Testis (tissue), 2 donors: ENCODE measurements around the gene TUFM.
"Not testable (repeated sequence)": the region's sequence is repeated elsewhere in the genome, so short reads cannot be mapped to it uniquely, and the experiment has no call there.

Experiments used
- CTCF ChIP-seq, 3 experiments: fragments of 450-650 bp in 2 of 3; fragments of 200-600 bp in 1 of 3; sonication (generic) in 1 of 3; IDR thresholded peaks; one replicate each; pipeline ENCODE4 v1.5.1; 2016 to 2019; ENCODE audit warnings: antibody characterized with exemption in 3 of 3, mild to moderate bottlenecking in 2 of 3, moderate library complexity in 1 of 3
- POLR2A ChIP-seq: fragments of 450-650 bp; IDR thresholded peaks from one replicate; pipeline ENCODE4 v1.6.1; 2017; ENCODE audit warnings: antibody characterized with exemption, mild to moderate bottlenecking, moderate library complexity

- not testable (repeated sequence) for TF ChIP-seq CTCF (IDR thresholded peaks at IDR 0.05); POLR2A
Measured at GRCh38 chr16:28867646-28868045, 21.5 kb upstream of the TUFM start.
